Chondrocyte (in vitro differentiated cells): ENCODE data around the gene RAX2. TPM values are rescaled to one million over a fixed set of nuclear protein-coding genes. Genes with fewer than 3 reads are reported as not detected.
"Not testable (repeated sequence)": the region's sequence is repeated elsewhere in the genome, so short reads cannot be mapped to it uniquely, and the experiment has no call there.

Experiments
- DNase-seq: peaks from one replicate; pipeline ENCODE4 v3.0.0; 2021; ENCODE audit warnings: mixed read lengths, low spot score
- H3K27ac Mint-ChIP-seq: one replicate; pipeline ENCODE4 v1.8.0; 2021; ENCODE audit warnings: mild to moderate bottlenecking, moderate library complexity, mixed read lengths; ENCODE audit not compliant: unreplicated experiment
- H3K27me3 Mint-ChIP-seq: 2 replicates; pipeline ENCODE4 v1.8.0; 2021; ENCODE audit warnings: low read depth, mixed read lengths
- H3K36me3 Mint-ChIP-seq: 2 replicates; pipeline ENCODE4 v1.8.0; 2021; ENCODE audit warnings: low read depth, mixed read lengths
- H3K4me1 Mint-ChIP-seq: 2 replicates; pipeline ENCODE4 v1.8.0; 2021; ENCODE audit warnings: low read depth, mild to moderate bottlenecking, mixed read lengths
- H3K4me3 Mint-ChIP-seq: one replicate; pipeline ENCODE4 v1.8.0; 2021; ENCODE audit warnings: mild to moderate bottlenecking, moderate library complexity, mixed read lengths; ENCODE audit not compliant: unreplicated experiment
- H3K9me3 Mint-ChIP-seq: 2 replicates; pipeline ENCODE4 v1.8.0; 2021; ENCODE audit warnings: low read depth, mixed read lengths
- CTCF ChIP-seq: fragments of 200-600 bp; sonication (generic); IDR thresholded peaks from 2 replicates; pipeline ENCODE4 v1.5.0; 2021; ENCODE audit warnings: antibody characterized with exemption, mild to moderate bottlenecking, moderate library complexity
- total RNA-seq: library from RNA; stranded (reverse); gene quantifications from 3 replicates; pipeline ENCODE4 v1.2.1, GENCODE V29; 2021

The RAX2 gene
- total RNA-seq, 1 donor from 2014 or later, result not detected

- no peak overlapping the region for H3K4me3 Mint-ChIP-seq
- peaks cover 5% of the 10 kb centered on the region for H3K27me3 Mint-ChIP-seq
- H3K9me3 Mint-ChIP-seq, result no peaks in the 10 kb centered on the region
- no peak for DNase-seq
- peaks cover 7% of the 10 kb centered on the region for H3K4me1 Mint-ChIP-seq
- H3K36me3 Mint-ChIP-seq, result no peaks in the 10 kb centered on the region
- TF ChIP-seq CTCF, result no peak
- H3K27ac Mint-ChIP-seq, result no peak overlapping the region
These were observed 45.7 kb upstream of the RAX2 start for GRCh38 chr19:3817761-3818160.

- H3K27ac Mint-ChIP-seq, result no peak overlapping the region
- no peak for DNase-seq
- no peak for TF ChIP-seq CTCF
- no peak overlapping the region for H3K4me3 Mint-ChIP-seq
- H3K27me3 Mint-ChIP-seq, result peaks cover 5% of the 10 kb centered on the region
- H3K9me3 Mint-ChIP-seq, result no peaks in the 10 kb centered on the region
- H3K4me1 Mint-ChIP-seq, result peaks cover 8% of the 10 kb centered on the region
- H3K36me3 Mint-ChIP-seq, result no peaks in the 10 kb centered on the region
These were observed 44.7 kb upstream of the RAX2 start for GRCh38 chr19:3816566-3817218.

GRCh38 chr19:3816148-3816547, 44.1 kb upstream of the RAX2 start:
- H3K36me3 Mint-ChIP-seq, result not testable (repeated sequence)

GRCh38 chr19:3814648-3815047, 42.6 kb upstream of the RAX2 start:
- Mint-ChIP-seq H3K9me3 (no peaks in the 10 kb centered on the region), H3K4me3 (no peak overlapping the region), H3K27me3 (peaks cover 5% of the 10 kb centered on the region), H3K36me3 (no peaks in the 10 kb centered on the region), H3K4me1 (peaks cover 8% of the 10 kb centered on the region), H3K27ac (no peak overlapping the region)
- no peak for TF ChIP-seq CTCF
- no peak for DNase-seq

More at GRCh38 chr19:3816148-3816547, 44.1 kb upstream of the RAX2 start:
- H3K4me3 Mint-ChIP-seq, DNase-seq, H3K27me3 Mint-ChIP-seq, H3K27ac Mint-ChIP-seq, H3K9me3 Mint-ChIP-seq, H3K4me1 Mint-ChIP-seq: not testable (repeated sequence)

- no peak overlapping the region for H3K4me3 Mint-ChIP-seq
- peaks cover 8% of the 10 kb centered on the region for H3K4me1 Mint-ChIP-seq
- no peaks in the 10 kb centered on the region for H3K36me3 Mint-ChIP-seq
- no peak for TF ChIP-seq CTCF
- H3K27ac Mint-ChIP-seq, result no peak overlapping the region
- H3K27me3 Mint-ChIP-seq, result peaks cover 5% of the 10 kb centered on the region
- no peak for DNase-seq
- no peaks in the 10 kb centered on the region for H3K9me3 Mint-ChIP-seq
These were observed 41.7 kb upstream of the RAX2 start for GRCh38 chr19:3813473-3814392.
